K562 (cell line): ENCODE results near the gene COX10.

Source experiments
- BRD4 ChIP-seq: fragments of 200-600 bp; sonication (generic); IDR thresholded peaks from 2 replicates; pipeline ENCODE4 v1.6.1; 2017; ENCODE audit warnings: inconsistent platforms
- CTCF ChIP-seq, 3 experiments: IDR thresholded peaks in 2 of 3; conservative IDR thresholded peaks in 1 of 3; 2 replicates each; pipeline ENCODE4 v1.5.1; 2011 to 2012; ENCODE audit warnings: low read length in 3 of 3, mild to moderate bottlenecking in 3 of 3, control low read depth in 2 of 3, improper control_type of control experiment in 1 of 3, inconsistent platforms in 1 of 3, low read depth in 1 of 3, mixed read lengths in 1 of 3, moderate library complexity in 1 of 3; ENCODE audit not compliant: insufficient read depth in 2 of 3
- EP300 ChIP-seq: IDR thresholded peaks from 2 replicates; pipeline ENCODE4 v1.6.1; 2012; ENCODE audit warnings: low read length, improper control_type of control experiment
- HBP1 ChIP-seq: fragments of 450-650 bp; formaldehyde crosslinking; IDR thresholded peaks from 2 replicates; pipeline ENCODE4 v1.4.0; 2022; ENCODE audit warnings: missing genetic modification characterization
- HDAC6 ChIP-seq: IDR thresholded peaks from 2 replicates; pipeline ENCODE4 v1.6.1; 2012; ENCODE audit warnings: low read depth, mild to moderate bottlenecking, control low read depth, inconsistent platforms, low read length, moderate library complexity
- MAFF ChIP-seq: IDR thresholded peaks from 2 replicates; pipeline ENCODE4 v1.6.1; 2012; ENCODE audit warnings: low read length, improper control_type of control experiment
- PRDM10 ChIP-seq: fragments of 450-650 bp; IDR thresholded peaks from 2 replicates; pipeline ENCODE4 v1.6.1; 2018; ENCODE audit not compliant: partially characterized antibody
- THRB ChIP-seq: fragments of 450-650 bp; formaldehyde crosslinking; conservative IDR thresholded peaks from 2 replicates; pipeline ENCODE4 v1.4.0; 2022; ENCODE audit warnings: mild to moderate bottlenecking, missing genetic modification characterization
- ZBTB1 ChIP-seq: sonication (generic); formaldehyde crosslinking; IDR thresholded peaks from 2 replicates; pipeline ENCODE4 v1.8.1; 2023; ENCODE audit warnings: missing genetic modification reagents, low read depth, mild to moderate bottlenecking, borderline replicate concordance
- ZBTB49 ChIP-seq: sonication (generic); formaldehyde crosslinking; IDR thresholded peaks from 2 replicates; pipeline ENCODE4 v1.8.0; 2022; ENCODE audit warnings: missing genetic modification reagents, mild to moderate bottlenecking, borderline replicate concordance

GRCh38 chr17:14203388-14203787 lies 134.1 kb downstream of the COX10 start:
- TF ChIP-seq ZBTB49 (no peak), EP300 (0 out of 2 replicates have a peak, but pooled peaks have one; percentile 10), BRD4 (no peak), MAFF (no peak), CTCF (IDR thresholded peaks at IDR 0.05 in 2 of 3, conservative IDR thresholded peaks at IDR 0.05 in 1 of 3; ENCODE audit: insufficient read depth in 2 of 3, low read depth in 1 of 3, low read length in 3 of 3) (peak in 2 of 3 experiments; percentile 50 to 57; a peak in 4 of 6 replicates), HDAC6 (no peak), PRDM10 (no peak), HBP1 (no peak), THRB (no peak), ZBTB1 (CRISPR knock-in tag) (no peak)
